ENCODE results near the gene FANCD2.

- TF ChIP-seq SMC3 (IDR thresholded peaks at IDR 0.05) = no peak
- TF ChIP-seq MAZ (IDR thresholded peaks at IDR 0.05; ENCODE audit: borderline replicate concordance, low read depth, low read length) = no peak
- TF ChIP-seq POLR2A (IDR thresholded peaks at IDR 0.05; ENCODE audit: low read length) = no peak
- no peak for TF ChIP-seq ZFP36 (IDR thresholded peaks at IDR 0.05; ENCODE audit: borderline replicate concordance, partially characterized antibody)
These were observed 96.5 kb downstream of the FANCD2 start for GRCh38 chr3:10122724-10123123.
